Stimulated activated CD8-positive, alpha-beta memory T cell treated with anti-CD3 and anti-CD28 coated beads, Interleukin-7, amount 100 ng/mL, for 48 hours (primary cell): Measurements from ENCODE around the gene CAD.

Experiments
- DNase-seq, 2 donors: peaks; one replicate each; pipeline ENCODE4 v3.0.0-alpha.2; 2020; ENCODE audit warnings: low read depth in 1 of 2; ENCODE audit errors: extremely low read depth in 1 of 2

The CAD gene

GRCh38 chr2:27275211-27276150 lies 58.3 kb downstream of the CAD start, which contains the start of gene DNAJC5G:
Gene DNAJC5G, plus strand, starts transcription at chr2:27275433. Its CDS starts 1,296 bp downstream, at chr2:27276729.
- no peak for DNase-seq

- DNase-seq = no peak
Observed at GRCh38 chr2:27278010-27278409, 60.8 kb downstream of the CAD start.

GRCh38 chr2:27280826-27281225 lies 63.7 kb downstream of the CAD start:
- DNase-seq = no peak

GRCh38 chr2:27281442-27281841 lies 64.3 kb downstream of the CAD start:
- DNase-seq = no peak

- no peak for DNase-seq
Observed at GRCh38 chr2:27281855-27282559, 64.8 kb downstream of the CAD start, which contains the start of gene TRIM54. Gene TRIM54, plus strand, starts transcription at chr2:27282429. Its CDS starts 303 bp downstream, at chr2:27282732.

- no peak for DNase-seq
Observed at GRCh38 chr2:27282892-27283291, 65.7 kb downstream of the CAD start.

- DNase-seq = no peak
Observed at GRCh38 chr2:27284996-27285395, 67.8 kb downstream of the CAD start.

GRCh38 chr2:27285481-27285880 lies 68.3 kb downstream of the CAD start:
- DNase-seq = no peak

GRCh38 chr2:27288610-27289009 lies 71.4 kb downstream of the CAD start:
- DNase-seq = no peak

- no peak for DNase-seq
Observed at GRCh38 chr2:27290549-27290948, 73.4 kb downstream of the CAD start.

GRCh38 chr2:27291865-27292264 lies 74.7 kb downstream of the CAD start:
- no peak for DNase-seq
